ENCODE results near the gene PSMB7.

The PSMB7 gene

DNA sequence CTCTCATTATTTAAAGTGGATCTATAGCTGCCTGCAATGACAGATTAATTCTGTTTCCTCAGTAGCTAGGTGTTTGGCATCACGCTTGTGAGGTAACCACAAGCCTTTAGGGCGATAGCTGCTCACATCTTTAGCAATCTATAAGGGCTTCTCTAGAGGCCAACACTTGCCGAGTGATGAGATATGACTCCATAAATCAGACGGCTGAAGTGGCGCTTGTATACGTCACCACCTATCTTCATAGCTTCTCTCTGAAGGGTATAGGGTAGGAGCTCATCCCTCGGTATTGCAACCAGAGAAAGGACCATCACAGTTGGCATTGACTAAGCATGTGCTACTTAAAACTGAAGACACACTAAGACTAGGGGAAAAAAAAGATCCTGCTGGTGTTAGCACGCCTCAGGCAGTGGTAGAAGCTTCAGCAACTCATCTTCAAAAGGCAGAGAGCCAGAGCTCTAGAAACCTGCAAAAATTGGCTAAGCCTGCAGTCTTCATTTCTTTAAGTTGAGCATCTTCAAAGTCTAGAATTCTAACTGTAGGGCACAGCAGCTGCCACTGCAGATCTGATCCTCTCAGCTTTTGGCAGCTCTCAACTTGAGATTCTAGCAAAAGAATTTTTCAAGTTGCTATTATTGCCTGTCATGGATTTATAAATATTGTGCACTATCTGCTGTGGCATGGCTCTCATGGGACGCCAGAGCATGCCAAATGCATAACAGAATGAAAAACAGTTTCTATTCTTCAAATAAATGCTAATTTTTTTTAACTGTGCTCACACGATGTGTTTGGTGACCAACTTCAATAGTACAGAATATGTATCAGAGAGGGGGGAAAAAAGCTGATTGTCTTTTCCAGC, 37.5 kb downstream of the PSMB7 start:
- no peak for DNase-seq

DNA sequence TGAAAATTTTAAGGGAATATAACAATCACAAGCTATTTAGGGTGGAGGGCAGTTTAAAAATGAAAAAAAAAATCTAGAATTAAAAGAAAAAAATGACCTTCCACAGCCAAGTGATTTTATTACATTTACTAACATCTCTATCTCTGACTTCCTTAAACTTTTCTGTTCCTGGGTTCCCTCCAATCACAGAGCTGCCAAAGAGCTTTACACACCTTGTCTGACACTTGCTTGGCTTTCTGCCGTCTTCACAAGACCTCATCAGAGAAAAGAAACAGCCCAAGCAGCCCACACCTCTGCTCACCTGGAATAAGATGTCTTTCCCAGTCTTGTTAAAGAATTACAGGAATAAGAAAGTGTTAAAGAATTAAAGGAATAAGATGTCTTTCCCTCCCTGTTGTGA, 38.9 kb downstream of the PSMB7 start:
- DNase-seq: no peak

DNA sequence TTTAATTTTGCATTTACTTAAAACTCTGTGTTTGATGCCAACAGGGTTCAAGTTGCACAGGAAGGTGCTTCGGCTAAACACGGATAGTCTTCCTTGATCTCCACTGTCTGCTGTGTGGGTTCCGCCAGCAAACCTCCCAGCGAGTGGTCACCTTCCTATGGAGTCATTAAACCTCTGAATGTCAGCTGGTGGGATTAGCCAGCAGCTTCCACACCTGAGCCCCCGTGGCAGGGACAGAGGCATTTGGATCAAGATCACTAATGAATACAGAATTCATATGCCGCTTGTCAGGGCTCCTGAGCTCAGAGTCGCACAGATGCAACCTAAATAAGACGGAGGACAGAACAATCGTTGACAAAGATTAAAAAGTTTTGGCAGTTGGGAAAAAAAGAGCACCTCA, 39.5 kb downstream of the PSMB7 start:
- no peak for DNase-seq

DNA sequence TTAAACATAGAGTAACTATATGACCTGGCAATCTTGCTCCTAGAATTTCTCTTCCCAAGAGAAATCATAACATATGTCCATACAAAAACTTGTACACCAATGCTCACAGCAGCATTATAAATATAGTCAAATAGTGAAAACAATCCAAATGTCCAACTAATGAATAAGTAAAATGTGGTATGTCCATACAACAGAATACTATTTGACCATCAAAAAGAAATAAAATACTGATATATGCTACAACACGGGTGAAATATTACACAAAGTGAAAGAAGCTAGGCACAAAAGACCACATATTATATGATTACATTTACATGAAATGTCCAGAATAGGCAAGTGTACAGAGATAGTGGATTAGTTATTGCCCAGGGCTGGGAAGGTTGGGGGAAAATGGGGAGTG, 41.4 kb downstream of the PSMB7 start:
- no peak for DNase-seq

DNA sequence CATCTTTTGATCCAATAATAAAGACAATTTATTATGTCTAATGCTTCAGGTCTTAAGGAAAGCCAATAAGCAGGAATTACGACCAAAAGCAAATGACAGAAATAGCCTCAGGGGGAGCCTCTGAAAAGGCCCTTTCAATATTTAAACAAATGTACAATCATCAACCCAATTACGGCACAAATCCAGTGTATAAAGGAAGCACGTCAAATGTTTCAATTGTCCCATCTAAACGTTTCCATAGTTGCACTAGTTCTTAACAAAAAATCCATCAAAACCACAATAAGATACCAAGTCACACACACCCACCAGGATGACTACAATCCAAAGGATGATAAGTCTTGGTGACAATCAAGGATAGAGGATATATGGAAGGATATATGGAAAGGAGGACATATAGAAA, 41.9 kb downstream of the PSMB7 start:
- no peak for DNase-seq

DNA sequence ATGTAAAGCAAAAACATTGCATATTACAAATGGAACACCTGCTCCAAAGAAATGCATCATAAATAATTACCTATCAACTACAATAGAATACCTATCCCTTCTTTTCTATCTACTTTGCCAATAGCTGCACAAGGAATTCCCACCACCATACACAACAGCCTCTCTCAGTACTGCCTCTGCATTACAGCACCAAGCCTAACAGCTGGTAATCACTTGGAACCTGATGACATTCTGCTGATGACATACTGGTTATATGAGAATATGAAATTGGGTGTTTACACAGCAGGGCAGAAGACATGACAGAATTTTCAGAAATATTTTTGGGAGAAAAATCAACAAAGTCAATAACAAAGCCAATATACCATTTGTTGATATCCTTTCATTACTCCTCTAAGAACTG, 43.2 kb downstream of the PSMB7 start:
- DNase-seq: no peak

DNA sequence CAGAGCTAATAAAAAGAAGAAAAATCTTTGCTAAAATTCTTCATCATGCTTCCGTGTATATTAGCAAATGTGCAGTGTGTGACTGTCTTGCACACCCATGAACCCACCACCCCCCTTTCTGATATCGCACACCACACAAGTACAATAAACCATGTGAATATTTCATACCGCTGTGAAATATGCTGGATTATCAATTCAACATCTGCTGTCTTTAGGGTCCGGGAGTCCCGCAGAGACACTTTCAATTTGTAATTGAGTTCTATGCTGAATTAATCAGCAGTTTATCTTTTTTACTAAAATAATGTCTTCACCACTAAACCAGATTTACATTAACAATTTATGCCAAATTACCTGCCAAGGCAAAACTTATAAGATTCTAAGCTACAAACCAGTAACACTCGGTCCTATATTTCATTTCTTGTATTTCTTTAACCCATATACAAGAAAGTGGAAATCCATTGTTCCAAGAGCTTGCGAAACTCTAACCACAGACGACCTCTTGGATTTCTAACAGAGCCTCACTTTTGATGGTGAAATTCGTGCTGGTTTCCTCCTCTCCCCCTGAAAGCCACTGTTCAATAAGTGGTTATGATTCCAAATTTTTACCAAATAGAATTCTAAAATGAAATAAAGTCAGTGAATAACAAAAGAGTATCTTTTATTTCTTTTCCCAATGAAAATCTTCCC, 44.2 kb downstream of the PSMB7 start:
- no peak for DNase-seq

DNA sequence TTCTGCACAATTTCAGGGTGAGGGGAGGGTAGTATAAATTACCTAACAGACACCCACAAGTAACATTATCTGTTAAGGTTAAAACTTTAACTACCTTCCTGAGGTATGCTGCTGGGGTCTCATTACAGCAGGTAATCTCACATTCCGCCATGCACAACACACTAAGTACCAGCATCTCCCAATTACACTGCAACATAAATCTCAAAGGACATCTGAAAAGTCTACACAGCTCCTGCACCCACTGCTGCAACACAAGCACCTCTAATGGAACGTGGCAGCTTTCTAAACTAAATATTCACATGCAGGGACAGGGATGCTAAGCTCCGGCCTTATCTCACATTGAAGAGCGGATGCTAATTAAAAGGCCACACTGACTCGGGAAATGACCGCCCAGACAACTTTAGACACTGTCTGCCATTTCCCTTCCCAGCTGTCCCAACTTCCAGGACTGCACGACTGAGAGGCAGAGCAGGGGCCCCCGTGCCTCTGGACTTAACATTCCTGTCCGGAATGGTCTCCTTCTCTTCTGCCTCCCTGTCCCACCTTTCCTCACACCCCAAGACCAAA, 45.9 kb downstream of the PSMB7 start:
- no peak for DNase-seq

DNA sequence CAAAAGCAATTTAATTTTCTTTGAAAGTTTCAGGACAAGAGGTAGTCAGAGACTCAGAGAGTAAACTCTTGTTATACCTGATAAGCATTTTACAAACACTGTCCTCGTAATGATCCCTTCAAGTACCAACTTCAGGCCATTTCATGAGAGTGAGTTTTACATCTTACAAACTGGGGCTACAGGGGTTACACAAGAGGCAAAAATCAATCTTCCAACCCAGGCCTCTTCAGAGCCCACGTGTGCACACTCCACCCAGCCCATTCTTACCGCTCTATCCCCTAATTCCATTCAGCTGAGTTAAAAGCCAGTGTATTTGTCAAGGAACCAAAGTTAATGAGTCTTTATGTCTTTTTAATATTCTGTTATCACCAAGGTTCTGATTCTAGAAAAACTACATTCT, 46.5 kb downstream of the PSMB7 start:
- no peak for DNase-seq

DNA sequence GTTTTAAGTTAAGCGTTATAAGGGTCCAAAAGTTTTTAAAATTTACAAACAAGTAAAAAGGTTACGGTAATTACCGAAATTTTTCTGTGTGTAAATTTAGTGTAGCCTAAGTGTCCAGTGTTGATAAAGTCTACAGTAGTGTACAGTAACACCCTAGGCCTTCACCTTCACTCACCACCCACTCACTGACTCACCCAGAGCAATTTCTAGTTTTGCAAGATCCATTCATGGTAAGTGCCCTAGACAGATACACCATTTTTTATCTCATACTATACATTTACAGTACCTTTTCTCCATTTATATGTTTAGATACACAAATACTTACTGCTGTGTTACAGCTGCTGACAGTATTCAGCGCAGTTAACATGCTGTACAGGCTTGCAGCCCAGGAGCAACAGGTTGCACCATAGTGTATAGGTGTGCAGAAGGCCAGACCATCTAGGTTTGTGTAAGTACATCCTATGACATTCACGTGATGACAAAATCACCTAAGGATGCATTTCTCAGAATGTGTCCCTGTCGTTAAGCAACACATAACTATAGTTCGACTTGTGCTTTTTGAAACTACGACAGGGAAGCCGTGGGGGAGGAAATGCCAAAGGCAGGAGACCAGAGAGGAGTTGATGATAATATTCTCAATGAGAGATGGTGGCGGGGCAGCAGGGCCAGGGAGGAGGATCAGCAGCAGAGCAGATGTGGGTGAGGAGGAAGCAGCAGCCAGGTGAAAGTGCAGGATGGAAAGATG, 48.6 kb downstream of the PSMB7 start:
- DNase-seq: no peak

DNA sequence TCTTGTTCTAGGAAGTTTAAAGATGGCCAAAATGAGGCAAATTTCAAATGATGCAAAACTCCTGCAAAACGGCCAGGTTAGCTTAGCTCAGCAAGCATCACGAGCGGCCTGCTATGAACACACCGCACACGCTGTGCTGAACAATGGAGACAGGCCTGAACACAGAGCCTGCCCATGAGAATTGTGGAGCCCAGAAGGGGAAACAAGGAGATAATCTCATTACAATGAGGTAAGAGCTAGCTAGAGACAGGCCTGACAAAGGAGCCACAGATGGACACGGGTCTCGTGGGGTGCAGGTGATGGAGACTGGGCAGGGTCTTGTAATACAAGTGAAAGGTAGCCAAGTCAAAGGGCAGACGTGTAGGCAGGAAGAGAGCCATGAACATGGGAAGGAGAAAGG, 50.2 kb downstream of the PSMB7 start:
- DNase-seq: no peak

DNA sequence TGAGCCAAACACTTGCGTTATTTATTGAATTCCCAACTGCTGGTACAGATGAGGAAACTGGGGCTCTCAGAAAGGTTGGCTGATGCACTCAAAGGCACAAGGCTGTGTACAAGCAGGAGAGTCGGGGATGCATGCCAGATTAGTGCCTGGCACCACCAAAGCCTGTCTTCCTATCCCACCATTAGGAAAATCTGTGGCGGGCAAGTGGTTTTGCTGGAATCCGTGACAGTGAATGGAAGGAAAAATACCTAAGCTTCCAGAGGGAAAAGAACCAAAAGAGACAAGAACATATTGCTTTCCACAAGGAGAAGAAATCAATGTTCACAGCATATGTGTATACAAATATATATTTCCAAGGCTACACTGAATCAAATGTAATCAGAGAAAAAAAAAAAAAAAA, 51.1 kb downstream of the PSMB7 start:
- no peak for DNase-seq

DNA sequence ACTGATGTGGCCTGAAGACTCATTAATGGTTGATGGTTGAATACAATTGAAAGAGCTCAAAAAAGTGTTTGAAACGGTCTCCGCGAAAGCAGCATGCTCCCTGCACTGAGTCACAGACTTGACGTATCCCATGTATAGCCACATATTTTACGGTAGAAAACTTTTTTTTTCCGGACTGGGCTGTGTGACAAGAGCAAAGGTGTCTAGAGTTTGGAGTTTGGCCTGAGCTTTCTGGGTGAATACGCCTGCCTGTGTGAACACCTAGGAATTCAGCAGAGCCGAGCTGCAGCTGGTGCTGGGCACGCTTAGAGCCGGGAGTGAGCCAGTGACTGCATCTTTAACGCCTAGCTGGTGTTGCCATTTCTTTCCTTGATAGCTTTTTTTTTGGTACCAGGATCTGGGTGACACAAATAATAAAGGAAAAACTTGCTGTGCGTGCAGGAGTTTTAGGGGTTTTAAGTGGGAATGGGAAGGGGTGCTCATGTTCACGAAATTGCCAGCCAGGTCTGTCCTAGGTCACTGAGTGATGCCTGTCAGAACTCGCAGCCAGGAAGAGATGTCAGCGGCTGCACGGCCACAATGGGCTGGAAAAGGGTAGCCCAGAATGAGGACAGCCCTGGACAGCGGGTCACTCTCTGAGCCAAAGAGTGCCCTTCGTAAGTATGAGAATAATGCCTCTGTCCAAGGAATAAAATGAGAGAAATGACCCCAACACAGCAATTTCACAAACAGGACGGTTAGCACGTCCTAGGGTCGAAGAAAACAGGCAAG, 51.7 kb downstream of the PSMB7 start:
- no peak for DNase-seq

DNA sequence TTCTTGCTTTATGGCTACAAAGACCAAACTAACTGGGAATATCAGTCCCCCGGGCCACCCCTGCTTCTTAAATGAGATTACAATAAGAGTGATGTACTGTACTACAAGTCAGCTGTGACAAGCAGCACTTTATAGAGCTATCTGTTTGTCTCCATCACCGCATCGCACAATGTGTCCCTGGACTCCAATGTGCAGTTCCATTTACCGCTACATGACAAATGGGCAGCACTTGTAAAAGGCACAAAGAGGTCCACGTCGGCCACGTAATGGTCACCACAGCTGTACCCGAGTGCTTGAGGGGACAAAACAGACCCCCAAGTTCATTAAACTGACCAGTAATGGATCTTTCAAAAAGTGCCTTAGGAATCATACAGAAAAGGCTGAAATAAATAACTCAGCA, 54.1 kb downstream of the PSMB7 start:
- DNase-seq: no peak

DNA sequence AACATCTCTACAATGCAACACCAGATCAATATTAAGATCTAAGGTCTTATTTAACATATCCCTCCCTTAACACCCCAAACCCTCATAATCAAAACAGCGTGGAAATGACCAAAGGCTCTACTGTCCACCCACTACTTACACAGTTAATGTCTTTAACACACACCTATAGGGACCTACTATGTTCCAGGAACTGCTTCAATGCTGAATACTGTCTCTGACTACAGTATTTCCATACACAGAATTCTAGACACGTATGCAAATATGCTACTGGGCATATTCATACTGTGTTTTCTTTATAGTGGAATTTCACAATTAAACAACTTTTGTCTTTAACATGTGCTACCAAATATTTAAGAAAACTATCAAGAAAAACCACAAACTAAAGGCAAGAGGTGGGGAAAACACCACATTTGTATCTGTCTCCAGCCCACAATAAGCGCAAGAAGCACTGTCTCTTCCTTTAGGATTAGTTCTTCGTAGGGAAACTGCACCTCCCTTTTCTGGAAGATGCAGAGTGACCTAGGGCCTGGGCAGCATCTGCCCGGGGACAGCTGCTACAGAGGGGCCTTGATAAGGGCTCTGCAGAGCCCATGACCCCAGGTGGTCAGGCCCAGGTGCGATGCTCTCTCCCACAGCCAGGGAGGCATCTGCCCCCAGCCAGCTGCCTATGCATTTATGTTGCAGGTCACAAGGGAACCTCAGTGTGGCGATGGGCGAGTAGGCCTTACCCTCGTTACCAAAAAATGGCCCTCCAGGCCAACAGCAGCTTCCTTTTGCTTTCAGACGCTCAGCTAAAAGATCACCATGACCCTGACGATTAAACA, 55.2 kb downstream of the PSMB7 start:
- no peak for DNase-seq

DNA sequence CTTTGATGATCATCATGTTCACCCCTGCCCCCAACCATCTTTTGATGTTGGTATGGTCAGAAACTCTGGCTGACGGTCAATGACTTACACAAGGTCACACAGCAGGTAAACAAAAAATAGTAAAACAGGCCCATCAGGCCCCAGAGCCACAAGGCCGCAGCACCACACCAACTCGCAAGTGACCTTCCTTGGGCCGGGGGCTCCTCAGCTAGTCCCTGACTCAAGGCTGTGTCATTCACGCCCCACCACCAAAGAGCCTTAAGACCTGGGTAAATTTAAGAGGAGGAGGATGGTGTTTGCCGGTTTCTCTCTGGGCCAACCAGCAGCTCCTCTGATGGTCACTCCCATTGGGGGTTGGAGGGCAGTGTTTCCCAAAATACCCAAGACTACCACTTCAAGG, 55.8 kb downstream of the PSMB7 start:
- DNase-seq: no peak

DNA sequence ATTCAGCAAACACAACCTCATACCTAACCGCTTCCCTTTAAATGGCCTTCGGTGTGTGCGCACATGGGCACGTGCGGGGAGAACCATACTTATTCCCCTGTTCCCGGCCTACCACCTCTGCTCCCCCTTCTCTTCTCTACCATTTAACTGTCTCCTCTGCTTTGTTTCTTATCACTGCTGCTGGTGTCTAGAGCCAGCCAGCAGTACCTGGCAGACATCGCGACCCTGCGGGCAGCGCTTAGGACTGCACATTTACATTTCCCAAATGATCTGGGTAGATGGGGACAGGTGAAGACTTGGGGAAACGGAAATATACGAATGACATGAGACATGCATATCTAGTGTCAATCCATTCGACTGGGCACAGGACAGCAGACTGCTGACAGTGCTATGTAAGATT, 56.6 kb downstream of the PSMB7 start:
- DNase-seq: no peak

DNA sequence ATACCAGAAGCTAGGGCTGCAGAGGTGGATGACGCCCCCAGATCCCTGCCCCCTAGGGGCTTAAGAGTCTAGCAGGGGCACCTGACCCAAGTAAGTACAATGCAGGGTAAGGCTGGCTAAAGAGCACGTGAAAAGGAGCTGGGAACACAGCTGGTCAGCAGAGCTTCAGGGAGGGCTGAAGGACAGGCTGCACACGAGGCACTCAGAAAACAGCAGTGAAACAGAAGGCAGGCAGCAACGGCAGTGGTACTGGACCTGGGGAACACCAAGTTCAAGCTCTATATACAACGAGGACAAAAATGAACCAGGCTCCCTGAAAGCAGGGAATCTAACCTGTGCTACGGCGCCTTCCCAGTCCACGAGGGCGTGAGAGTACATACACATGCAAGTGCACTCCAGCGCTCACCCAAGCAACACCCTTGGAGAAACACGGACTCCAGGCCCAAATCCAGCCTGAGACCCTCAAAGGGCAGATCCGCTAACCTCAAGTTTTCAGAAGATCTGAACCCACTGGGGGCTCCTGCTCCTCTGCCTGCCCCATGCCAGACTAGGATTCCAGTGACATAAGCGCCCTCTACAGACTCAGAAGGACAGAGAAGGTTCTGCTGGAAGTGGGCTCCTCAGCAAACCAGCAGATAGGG, 57.4 kb downstream of the PSMB7 start:
- DNase-seq: no peak

DNA sequence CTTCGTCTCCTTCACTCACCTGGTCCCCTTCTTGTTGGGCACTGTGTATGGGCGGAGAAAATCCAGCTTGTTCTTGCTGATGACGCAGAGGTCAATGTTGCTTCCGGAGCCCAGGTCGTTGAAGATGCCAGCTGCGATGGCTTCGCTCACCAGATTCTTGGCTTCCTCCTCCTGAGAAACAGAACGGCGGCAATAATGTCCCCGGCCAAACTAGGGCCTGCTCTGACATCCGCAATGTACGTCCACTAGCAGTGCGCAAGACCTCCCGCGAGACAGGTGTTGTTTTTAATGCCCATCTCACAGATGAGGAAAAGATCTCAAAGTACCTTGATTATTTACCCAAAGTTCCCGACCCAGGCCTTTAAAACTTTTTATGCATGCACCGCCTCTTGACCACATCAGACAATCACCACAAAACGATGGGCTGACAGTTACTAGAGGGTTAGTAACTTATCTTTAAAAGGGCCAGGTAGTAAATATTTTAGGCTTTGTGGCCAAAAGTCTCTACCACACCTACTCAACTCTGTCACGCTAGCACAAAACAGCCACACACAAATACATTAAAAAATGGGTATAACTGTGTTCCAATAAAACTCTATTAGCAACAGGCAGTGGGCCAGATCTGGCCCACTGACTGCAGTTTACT, 58.4 kb downstream of the PSMB7 start:
- DNase-seq: no peak

DNA sequence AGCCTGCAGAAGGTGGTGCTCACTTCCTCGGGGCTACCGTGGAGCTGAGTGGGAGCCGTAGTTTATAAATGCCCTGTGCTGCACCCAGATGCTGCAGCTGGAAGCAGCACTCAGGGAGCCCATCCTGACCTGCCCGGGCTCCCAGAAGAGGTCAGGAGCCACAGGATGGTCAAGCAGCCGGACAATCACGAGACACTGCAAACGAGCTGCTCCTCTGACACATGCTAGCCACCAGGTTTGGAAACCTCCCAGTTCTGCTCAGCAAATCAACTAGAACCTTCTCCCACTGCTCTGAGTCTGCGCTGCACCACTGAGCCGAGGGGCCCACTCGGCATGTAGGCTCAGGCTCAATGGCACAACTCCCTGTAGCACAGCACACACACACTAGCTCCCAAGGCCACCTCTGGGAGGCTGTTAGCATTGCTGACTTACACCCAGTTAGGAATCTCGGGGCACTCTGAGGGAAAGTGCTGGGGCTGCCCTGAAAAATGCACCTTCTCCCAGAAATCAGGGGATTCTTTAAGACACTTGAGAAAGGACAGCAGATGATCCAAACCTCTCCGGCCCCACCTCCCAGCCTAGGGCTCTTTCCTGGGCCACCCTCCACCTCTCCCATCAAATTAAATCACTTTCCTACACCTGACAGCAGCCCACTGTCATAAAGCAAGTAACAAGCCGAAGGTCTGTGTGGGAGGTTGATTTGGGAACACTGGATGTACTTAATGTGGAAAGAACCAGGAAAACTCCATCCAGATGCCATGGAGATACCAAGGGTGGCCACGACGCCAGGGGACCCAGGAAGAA, 59.1 kb downstream of the PSMB7 start:
- no peak for DNase-seq
